Activated CD4-positive, alpha-beta T cell treated with anti-CD3 and anti-CD28 coated beads for 36 hours (primary cell): ENCODE data around the gene SETD5. TPM values are rescaled to one million over a fixed set of nuclear protein-coding genes. Genes with fewer than 3 reads are reported as not detected.

Experiments
- ATAC-seq: fragments of 200-7000 bp; cut with Tn5 transposase; one replicate; pipeline ENCODE4 v1.10.0; 2021; ENCODE audit warnings: mild to moderate bottlenecking, moderate library complexity
- CTCF ChIA-PET: fragments of 350-600 bp; sonication (Branson Sonifier 250); formaldehyde crosslinking; loops from one replicate; lab custom pipeline; 2021; ENCODE audit warnings: antibody characterized with exemption; lab: Charles Lee
- POLR2A ChIA-PET: fragments of 350-600 bp; sonication (Branson Sonifier 250); formaldehyde crosslinking; loops from one replicate; lab custom pipeline; 2021; ENCODE audit warnings: antibody characterized with exemption, inconsistent platforms; lab: Charles Lee
- DNase-seq: peaks from one replicate; pipeline ENCODE4 v3.0.0-alpha.2; 2020
- H3K27ac Mint-ChIP-seq: one replicate; pipeline ENCODE4 v1.8.0; 2021; ENCODE audit warnings: mixed read lengths
- H3K27me3 Mint-ChIP-seq: one replicate; pipeline ENCODE4 v1.8.0; 2021; ENCODE audit warnings: mixed read lengths
- H3K36me3 Mint-ChIP-seq: one replicate; pipeline ENCODE4 v1.8.0; 2021; ENCODE audit warnings: low read depth, mixed read lengths
- H3K4me1 Mint-ChIP-seq: one replicate; pipeline ENCODE4 v1.8.0; 2021; ENCODE audit warnings: mixed read lengths
- H3K4me3 Mint-ChIP-seq: one replicate; pipeline ENCODE4 v1.8.0; 2021; ENCODE audit warnings: mild to moderate bottlenecking, moderate library complexity, mixed read lengths
- H3K9me3 Mint-ChIP-seq: one replicate; pipeline ENCODE4 v1.8.0; 2021; ENCODE audit warnings: low read depth, mixed read lengths
- intact Hi-C, 2 experiments: fragments of 100-400 bp; cut with DNase I in 1 of 2; cut with micrococcal nuclease in 1 of 2; formaldehyde crosslinking; loops; one replicate each; pipeline versions ENCODE4 v1.14.2 to v1.15.1; 2022 to 2024; cut with DNase I, micrococcal nuclease
- total RNA-seq, 2 experiments: library from RNA; stranded (reverse); gene quantifications; one replicate each; pipeline ENCODE4 v1.2.3, GENCODE V29; 2021

Gene SETD5
- total RNA-seq, 2 experiments from 2014 or later: 115 to 148 TPM

DNA sequence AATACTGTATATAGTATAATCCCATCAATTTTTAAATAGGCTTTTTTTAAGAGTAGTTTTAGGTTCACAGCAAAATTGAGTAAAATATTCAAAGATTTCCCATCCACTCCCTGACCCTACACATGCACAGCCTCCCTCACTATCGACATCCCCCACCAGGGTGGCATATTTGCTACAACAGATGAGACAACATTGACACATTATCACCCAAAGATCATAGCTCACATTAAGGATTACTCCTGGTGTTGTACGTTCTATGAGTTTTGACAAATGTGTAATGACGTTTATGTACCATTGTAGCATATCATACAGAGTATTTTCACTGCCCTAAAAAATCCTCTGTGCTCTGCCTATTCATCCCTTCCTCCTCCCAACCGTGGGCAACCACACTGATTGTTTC, 116.9 kb downstream of the SETD5 start:
- Mint-ChIP-seq H3K9me3 (no peaks in the 10 kb centered on the region), H3K36me3 (no peaks in the 10 kb centered on the region), H3K4me3 (no peak overlapping the region), H3K27ac (no peak overlapping the region), H3K27me3 (peaks cover 3% of the 10 kb centered on the region), H3K4me1 (no peaks in the 10 kb centered on the region)
- intact Hi-C loops: no loop called here
- ChIA-PET CTCF (interaction anchor here (0.6 kb wide), 1 partner anchor 22 kb away, joined by 4 read pairs; no protein-coding TSS in a partner anchor), POLR2A (no interaction called here)
- DNase-seq (no peak), ATAC-seq (no peak)

DNA sequence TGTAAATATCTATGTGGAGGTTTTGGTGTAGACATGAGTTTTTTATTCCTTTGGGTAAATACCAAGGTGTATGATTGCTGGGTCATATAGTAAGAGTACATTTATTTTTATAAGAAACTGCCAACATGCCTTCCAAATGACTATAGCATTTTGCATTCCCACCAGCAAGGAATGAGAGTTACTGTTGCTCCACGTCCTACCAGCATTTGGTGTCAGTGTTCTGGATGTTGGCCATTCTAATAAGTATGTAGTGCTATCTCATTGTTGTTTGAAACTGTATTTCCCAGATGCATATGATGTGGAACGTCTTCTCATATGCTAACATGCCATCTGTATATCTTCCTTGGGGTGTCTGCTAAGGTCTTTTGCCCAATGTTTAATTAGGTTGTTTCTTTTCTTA, 117.5 kb downstream of the SETD5 start:
- CTCF ChIA-PET: interaction anchor here (0.6 kb wide), 1 partner anchor 21 kb away, joined by 4 read pairs; no protein-coding TSS in a partner anchor

DNA sequence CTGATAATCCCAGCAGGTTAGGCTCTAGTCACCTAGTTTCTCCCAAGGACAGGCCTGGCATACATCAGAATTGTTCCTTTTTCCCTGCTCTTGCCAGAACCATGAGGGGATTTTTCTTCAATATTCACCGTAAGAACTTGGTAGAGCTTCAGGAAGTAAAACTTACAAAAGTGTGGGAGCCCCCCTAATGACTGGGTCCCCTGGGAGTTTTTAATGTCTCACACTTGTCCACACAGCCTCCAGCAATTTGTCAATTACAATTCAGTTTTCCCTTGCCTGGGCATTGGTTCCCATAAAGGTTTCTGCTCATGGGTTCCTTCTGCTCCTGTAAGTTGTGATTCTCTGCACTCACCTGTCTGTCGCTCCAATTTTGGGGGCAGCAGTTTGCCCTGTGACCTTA, 127.7 kb downstream of the SETD5 start:
- Mint-ChIP-seq H3K27ac (no peak overlapping the region), H3K9me3 (no peaks in the 10 kb centered on the region), H3K36me3 (no peaks in the 10 kb centered on the region), H3K27me3 (peaks cover 24% of the 10 kb centered on the region), H3K4me1 (no peaks in the 10 kb centered on the region), H3K4me3 (no peak overlapping the region)
- ATAC-seq (no peak), DNase-seq (no peak)
- intact Hi-C loops: no loop called here
- CTCF ChIA-PET: no interaction called here
- POLR2A ChIA-PET: no interaction called here

More for the DNA sequence above, 117.5 kb downstream of the SETD5 start:
- DNase-seq (no peak), ATAC-seq (no peak)
- Mint-ChIP-seq H3K27ac (no peak overlapping the region), H3K36me3 (no peaks in the 10 kb centered on the region), H3K4me1 (no peaks in the 10 kb centered on the region), H3K9me3 (no peaks in the 10 kb centered on the region), H3K4me3 (no peak overlapping the region), H3K27me3 (peaks cover 2% of the 10 kb centered on the region)
- intact Hi-C loops: no loop called here
- POLR2A ChIA-PET: no interaction called here

Other genes with a start within 250 kb of the SETD5 start
- 1 to 10 TPM; 1.2 to 1.5 TPM for gene SRGAP3, start 148.0 kb upstream of the SETD5 start, total RNA-seq
- 10 to 100 TPM; 59.6 to 74.3 TPM for gene THUMPD3, start 34.6 kb upstream of the SETD5 start, total RNA-seq
- not detected for gene LHFPL4, start 156.2 kb downstream of the SETD5 start, total RNA-seq